Middle frontal gyrus (tissue), 1 donor: Measurements from ENCODE around the gene HSH2D.
A peak's percentile ranks its signal among the peaks of the same experiment; 100 is the strongest.
"Not testable (repeated sequence)": the region's sequence is repeated elsewhere in the genome, so short reads cannot be mapped to it uniquely, and the experiment has no call there.

Experiments used
- DNase-seq: peaks from one replicate; pipeline ENCODE4 v3.0.0-alpha.2; 2015; ENCODE audit warnings: low spot score; ENCODE audit errors: extremely low spot score

The HSH2D gene

DNA sequence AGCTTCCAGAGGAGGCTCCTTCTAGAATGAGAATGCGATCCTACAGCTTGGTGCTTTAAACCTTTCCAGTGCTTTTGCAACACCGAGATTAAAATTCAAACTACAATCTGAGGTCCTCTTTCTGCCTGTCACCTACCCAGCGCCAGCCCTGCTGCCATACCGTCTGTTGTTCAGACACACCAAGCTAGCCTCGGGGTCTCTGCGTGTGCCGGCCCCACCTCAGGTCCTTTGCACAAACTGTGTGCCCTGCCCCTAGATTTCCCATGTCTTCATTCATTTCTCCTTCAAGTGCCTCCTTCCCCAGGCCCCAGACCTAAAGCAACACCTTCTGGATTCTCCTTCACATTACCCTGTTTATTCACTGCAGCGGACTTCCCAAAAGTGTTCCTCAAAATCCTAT, 11.1 kb downstream of the HSH2D start:
- DNase-seq = no peak

DNA sequence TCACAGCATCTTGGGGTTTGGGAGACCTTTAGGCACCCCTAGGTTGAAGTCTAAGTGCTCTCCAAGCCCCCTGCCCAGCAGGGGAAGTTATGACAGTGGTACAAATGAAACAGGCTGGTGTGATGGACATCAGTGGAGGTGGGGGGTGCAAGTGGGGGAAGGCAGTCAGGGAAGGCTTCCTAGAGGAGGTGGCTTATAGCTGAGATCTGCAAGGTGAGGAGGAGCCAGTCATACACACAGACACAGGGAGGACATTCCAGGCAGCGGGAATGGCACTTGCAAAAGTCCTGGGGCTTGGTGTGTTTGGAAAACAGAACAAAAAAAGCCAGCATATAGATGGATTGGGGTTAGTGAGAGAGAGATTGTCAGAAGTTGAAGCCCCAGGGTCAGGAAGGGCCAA, 11.6 kb downstream of the HSH2D start:
- DNase-seq = no peak

DNA sequence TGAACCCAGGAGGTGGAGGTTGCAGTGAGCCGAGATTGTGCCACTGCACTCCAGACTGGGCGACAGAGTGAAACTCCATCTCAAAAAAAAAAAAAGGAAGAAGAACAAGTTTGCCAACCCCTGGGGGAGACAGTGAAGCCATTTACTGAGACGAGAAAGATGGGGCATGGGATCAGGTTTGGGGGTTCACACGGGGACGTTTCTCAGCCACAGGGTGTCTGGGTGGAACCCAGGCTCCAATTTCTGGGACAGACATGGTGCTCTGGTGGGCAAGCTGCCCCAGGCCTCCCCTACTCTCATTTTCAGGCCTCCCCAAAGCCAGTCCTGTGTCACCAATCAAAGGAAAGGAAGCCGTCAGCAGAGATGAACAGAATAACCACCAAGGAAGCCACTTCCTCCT, 13.4 kb downstream of the HSH2D start:
- no peak for DNase-seq

DNA sequence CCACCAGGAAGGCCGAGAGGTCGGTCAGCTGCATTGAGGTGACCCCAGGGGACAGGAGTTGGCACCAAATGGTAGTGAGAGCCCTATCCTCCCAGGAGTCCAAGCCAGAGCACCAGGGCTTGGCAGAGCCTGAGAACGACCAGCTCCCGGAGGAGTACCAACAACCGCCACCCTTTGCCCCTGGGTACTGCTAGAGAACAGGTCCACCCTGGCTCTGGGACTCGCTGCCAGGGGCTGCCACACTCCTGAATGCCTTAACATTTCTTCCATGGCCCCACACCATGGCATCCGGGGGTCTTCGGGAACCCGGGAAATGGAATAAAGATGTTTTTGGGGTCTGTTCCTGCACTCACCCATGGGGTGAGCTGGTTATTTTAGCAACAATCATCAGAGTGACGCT, 14.1 kb downstream of the HSH2D start:
- no peak for DNase-seq

DNA sequence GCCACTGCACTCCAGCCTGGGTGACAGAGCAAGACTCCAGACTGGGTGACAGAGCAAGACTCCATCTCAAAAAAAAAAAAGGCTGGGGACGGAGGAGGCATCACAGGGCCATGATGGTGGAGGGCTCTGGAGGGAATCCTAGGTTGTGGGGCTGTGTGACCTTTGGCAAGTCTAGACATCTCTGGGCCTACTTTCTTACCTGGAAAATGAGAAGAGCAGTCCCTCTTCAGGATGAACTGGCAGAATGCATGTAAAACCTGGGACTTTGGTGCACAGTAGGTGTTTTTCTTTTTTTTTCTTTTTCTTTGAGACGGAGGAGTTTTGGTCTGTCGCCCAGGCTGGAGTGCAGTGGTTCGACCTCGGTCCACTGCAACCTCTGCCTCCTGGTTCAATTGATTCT, 16.2 kb downstream of the HSH2D start:
- DNase-seq = no peak

DNA sequence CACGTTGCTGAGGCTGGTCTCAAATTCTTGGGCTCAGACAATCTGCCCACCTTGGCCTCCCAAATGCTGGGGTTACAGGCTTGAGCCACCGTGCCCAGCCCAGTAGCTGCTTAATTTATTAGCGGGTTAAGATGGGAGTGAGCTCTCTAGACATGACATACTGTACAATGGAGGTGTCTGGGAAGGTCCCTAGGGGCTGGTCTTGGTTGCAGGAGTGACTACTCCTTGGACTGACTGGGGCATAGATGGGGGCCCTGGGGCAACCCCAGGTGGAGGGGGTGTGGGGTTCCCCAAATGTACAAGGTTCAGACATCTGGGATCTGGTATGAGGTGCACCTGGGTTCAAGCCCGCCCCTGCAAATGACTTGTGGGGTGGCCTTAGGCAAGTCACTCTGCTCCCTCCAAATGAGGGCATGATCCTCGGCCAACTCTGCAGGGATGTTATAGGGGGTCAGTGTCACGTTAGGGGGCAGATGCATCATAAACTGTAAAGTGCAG, 17.0 kb downstream of the HSH2D start:
- DNase-seq = no peak

DNA sequence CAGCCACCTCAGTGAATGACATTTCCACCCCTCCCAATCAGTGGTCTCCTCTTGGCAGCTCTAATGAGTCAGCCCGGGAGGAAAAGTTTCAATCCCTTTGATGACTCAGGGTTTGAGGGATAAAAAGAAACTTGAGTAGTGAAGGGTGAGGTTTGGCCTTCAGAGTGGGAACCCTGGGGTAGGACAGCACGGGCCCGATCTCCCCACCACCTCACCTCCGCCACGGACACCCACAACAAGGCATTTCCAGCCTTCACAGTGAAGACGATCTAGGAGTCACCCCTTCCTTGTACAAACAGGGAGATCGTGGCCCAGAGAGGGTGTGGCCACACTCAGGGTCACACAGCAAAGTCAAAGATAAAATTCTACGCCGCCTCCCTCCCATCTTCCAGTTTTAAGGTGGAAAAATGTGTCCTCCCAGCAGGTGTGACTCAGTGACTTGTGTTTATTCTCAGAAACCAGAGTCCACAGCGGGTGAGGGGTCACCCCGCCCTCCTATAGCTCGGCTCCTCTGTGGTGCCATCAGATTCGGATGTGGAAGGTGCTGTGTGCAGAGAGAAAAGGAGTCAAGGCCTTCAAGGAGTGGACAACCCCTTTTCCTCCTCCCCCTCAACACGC, 17.6 kb downstream of the HSH2D start:
- no peak for DNase-seq

DNA sequence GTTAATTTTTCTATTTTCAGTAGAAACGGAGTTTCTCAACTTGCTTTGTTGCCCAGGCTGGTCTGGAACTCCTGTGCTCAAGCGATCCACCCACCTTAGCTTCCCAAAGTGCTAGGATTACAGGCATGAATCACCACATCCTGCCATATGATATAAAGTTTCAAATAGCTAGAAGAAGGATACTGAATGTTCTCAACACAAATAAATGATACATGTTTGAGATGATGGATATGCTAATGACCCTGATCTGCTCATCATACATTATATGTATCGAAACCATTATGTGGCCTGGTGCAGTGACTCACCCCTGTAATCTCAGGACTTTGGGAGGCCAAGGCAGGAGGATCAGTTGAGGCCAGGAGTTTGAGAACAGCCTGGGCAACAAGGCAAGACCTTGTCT, 18.4 kb downstream of the HSH2D start:
- DNase-seq = peak; percentile 17

DNA sequence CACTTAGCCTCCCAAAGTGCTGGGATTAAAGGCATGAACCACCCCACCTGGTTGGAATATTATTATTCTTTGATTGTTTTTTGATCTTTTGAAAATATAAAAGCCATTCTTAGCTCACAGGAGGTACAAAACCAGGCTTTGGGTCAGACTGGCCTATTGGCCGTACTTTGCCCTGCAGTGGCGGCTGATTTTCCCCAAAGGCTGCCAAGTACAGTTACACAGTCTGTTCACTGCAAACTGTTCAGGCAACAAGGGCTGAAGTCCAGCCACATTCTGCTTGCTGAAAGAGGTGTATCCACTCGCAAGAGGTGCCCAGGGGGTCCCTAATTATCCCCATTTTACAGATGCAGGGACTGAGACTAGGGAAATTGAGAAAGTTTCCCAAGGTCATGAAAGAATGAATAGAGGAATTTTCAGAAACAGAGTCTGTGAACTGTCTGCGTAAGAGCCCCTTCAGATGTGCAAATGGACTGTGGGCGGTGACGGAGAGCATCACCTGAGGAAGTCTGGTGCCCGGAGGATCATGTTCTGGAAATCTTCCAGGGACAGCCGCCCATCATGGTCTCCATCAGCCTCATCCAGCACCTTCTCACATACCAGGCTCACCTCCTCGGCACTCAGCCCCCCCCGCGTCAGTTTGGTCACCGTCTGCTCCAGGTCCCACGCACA, 20.9 kb downstream of the HSH2D start:
- DNase-seq = no peak

DNA sequence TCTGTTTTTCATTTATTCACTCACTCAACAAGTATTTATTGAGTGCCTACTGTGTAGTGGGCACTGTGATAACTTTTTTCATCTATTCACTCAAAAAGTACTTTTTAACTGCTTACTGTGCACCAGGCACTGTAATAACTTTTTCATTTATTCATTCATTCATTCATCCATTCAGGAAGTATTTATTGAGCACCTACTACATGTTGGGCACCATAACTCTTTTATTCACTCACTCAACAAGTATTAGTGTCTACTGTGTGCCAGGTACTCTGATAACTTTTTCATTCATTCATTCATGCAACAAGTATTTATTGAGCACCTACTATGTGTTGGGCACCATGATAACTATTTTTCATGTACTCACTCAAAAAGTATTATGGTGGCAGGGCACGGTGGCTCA, 22.9 kb downstream of the HSH2D start:
- DNase-seq = no peak

DNA sequence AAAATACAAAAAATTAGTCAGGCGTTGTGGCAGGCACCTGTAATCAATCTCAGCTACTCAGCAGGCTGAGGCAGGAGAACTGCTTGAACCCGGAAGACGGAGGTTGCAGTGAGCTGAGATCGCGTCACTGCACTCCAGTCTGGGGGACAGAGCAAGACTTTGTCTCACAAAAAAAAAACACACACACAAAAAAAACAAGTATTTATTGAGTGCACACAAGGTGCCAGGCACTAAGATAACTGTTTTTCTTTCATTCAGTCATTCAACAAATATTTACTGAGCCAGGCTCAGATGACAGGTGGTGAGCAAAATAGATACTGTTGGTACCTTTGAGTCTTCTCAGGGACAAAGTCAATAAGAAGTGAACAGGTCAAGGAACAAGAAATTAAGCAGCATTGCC, 23.6 kb downstream of the HSH2D start:
- no peak for DNase-seq

DNA sequence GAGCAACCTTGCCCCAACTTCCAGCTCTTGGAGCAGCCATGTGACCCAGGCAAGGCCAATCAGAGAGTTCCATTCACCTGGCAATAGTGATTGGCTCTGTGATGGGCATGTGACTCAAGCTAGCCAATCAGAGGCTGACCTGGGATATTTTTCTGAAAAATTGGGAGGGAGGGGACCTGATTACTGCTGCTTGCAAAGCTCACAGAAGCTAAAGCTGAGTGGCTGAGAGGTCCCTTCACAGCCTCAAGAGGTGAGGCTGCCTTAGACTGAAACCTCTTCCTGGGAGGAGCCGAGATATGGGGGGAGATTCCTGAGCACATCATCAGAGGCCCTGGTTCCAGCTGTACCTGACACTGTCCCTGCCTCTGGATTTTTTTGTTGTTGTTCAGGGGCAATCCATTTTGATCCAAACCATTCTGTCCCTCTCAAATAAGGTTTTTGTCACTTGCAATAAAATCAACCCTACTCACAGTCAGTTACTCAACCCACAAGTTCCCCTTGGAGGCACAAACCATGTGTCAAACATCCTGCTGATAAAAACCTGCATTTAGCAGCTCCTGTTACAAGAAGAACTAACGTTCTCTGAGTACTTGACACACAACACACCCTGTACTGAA, 25.1 kb downstream of the HSH2D start:
- DNase-seq = no peak

DNA sequence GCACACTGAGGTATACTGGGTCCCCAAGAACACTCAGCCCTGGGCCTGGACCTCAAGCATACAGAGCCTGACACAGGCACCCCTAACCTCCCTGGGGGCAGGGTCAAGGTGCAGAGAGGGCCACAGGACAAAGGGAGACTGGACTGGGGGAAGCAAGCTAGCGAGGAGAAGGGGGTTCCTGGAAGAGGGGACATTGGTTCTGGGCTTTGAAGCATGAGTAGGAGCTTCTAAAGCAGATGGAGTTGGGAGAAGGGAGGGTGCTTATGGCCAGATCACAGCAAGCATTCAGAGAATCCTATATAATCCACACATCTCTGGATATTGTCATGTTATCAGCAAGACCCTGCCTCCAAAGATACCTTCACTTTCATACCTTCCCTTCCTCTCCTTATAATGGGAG, 26.6 kb downstream of the HSH2D start:
- no peak for DNase-seq

DNA sequence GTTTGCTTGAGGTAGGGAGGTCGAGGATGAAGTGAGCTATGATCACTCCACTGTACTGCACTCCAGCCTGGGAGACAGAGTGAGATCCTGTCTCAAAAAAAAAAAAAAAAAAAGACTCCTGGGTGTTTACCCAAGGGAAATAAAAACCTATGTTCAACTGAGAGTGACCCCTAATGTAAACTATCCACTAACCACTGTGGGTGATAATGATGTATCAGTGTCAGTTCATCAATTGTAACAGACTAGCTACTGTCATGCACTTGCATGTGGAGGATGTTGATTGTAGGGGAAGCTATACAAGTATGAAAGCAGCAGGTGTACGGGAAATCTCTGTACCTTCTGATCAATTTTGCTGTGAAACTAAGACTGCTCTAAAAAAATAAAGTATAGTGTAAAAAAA, 32.5 kb downstream of the HSH2D start:
- DNase-seq = no peak

DNA sequence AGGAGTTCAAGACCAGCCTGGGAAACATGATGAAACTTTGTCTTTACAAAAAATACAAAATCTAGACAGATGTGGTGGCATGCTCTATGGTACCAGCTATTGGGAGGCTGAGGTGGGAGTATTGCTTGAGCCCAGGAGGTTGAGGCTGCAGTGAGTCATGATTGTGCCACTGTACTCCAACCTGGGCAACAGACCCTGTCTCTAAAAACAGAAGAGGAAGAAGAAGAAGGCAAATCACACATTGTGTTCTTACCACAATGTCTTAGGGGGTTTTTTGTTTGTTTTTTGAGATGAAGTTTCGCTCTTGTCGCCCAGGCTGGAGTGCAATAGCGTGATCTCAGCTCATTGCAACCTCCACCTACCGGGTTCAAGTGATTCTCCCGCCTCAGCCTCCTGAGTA, 35.4 kb downstream of the HSH2D start:
- not testable (repeated sequence) for DNase-seq

DNA sequence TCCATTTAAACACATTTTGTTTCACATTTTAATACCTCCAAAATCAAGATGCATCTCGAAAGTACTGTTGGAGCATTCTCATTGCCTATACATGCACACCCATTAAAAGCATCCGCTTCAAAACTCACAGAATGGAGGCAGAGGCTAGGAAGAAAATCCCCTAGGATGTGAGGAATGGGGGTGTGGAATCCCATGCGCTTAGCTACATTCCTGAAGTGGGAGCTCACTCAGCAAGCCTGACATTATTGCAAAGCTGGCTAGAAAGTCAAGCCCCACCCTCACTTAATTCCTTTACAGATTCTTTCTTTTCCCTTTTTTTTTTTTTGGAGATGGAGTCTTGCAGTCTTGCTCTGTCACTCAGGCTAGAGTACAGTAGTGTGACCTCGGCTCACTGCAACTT, 37.1 kb downstream of the HSH2D start:
- no peak for DNase-seq

DNA sequence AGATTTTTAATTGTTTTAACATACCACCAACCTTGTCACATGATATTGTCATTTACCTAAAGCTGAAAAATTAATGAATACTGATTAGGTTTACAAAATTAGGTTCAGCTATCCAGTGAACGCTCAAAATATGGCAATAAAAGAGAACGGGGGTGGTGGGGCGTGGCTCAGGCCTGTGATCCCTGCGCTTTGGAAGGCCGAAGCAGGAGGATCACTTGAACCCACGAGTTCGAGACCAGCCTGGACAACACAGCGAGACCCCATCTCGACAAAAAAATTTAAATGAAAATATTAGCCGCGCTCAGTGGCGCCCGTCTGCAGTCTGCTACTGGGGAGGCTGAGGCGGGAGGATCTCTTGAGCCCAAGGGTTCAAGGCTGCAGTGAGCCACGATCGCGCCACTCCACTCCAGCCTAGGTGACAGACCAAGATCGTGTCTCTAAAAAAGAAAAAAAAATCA, 41.2 kb downstream of the HSH2D start:
- DNase-seq = no peak

DNA sequence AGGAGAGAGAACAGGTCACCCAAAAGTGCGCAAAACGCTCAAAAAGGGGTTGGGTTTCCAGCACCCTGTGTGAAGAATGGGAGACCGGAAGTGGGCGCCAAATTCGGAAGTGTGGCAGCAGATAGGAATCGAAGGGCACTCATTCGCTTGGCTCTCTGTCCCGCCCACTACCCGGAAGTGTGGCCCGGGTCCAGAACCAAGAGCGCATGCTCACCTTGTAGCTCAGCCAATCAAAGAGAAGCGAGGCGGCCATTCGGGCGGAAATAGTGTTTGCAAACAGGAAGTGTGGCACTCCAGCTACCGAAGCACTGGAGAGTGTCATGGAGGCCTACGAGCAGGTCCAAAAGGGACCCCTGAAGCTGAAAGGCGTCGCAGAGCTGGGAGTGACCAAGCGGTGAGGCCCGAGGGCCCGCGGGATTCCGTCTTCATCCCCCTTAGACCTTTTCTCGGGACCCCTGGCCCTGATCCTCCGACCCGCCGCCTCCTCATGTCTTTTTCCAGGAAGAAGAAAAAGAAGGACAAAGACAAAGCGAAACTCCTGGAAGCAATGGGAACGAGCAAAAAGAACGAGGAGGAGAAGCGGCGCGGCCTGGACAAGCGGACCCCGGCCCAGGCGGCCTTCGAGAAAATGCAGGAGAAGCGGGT, 41.8 kb downstream of the HSH2D start, which contains the start of gene FAM32A:
Gene FAM32A (plus strand): TSS at position 288 of the 645 bp plus-strand sequence. CDS start 33 bp downstream, at position 321.
- DNase-seq = peak; percentile 96

DNA sequence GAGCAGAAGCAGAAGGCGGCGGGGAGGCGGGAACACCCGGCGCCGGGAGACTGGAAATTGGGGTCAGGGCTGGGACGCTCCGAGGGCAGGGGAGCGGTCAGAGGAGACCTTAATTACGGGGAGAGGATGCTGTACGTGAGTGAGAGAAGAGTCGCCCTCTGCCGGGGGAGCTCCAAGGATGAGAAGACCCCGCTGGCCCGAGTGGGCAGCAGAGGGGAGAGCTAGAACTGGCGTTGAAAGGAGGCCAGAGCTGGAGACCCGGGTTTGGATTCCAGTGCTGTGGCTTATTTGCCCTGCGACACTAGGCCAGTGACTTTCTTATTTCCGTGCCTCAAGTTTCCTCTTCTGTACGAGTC, 42.3 kb downstream of the HSH2D start:
- no peak for DNase-seq

DNA sequence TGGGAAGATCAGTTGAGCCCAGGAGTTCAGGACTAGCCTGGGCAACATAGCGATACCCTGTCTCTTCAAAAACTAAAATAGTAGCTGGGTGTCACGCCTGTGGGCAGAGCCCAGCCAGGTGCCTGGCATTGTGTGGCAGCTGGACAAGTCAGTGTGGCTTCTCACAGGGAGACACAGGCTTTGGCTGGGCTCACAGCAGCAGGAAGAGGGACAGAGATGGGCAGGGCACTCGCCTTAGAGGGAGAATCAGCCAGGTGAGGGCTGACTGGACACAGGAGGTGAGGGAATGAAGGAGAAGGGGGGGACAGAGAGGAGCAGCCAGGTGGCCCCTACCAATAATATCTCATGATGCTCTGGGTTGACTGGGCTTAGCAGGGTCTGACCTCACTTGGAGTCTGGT, 45.0 kb downstream of the HSH2D start:
- no peak for DNase-seq

DNA sequence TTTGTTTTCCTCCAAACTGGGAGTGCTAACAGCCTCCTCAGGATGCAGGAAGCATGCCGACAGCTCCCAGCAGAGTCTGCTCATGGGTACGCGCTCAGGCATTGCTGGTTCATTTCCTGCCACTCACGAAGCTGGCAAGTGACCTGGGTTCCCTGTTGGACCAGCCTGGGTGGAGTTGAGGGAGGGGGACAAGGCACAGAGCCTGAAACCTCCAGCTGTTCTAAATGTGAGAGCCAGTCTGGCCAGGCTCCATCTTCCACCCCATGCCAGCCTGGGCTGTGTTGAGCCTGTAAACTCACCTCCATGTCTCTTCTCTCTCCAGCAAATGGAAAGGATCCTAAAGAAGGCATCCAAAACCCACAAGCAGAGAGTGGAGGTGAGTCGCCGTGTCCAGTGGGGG, 46.7 kb downstream of the HSH2D start:
- no peak for DNase-seq

DNA sequence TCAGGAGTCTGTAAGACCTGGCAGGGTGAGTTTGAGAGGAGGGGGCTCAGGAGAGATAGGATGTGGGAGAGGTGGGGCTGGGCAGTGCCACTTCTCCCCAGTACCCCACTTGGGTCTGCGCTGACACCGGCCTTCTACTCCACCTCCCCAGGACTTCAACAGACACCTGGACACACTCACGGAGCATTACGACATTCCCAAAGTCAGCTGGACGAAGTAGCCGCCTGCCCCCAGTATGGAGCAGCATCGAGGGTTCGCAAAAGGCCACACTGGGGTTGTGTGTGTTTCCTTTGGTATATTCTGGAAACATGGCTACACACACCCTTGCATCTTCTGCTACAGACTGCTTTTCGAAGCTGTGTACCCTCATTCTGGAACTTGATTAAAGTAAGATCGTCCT, 47.3 kb downstream of the HSH2D start:
- DNase-seq = no peak
